Measurements from ENCODE around the gene C6orf132. TPM values are rescaled to one million over a fixed set of nuclear protein-coding genes. Genes with fewer than 3 reads are reported as not detected.

The C6orf132 gene
- total RNA-seq, 1 donor from 2014 or later: not detected

DNA sequence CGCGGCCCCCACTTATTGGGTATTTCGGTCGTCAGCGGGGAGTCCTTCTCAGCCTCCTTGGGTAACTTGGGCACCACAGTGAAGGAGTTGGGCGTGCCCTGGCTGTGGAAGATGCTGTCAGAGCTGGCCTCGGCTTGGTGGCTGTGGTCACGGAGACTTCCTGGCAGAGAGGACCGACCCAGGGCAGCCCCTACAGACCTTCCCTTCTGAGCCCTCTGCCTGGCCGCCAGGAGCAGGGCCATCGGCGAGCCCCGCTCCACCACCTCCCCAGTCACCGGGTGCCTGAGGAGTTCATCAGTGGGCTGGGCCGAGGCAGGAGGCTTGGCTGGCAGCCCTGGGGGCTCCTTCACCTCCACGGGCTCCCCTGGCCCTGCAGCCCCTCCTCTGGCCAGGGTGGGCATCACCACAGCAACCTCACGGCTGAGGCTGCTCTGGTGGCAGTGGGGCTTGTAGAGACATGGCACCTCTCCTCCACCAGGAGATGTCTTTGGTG, 37.2 kb downstream of the C6orf132 start:
- DNase-seq (ENCODE audit: low read depth, low spot score): no peak

DNA sequence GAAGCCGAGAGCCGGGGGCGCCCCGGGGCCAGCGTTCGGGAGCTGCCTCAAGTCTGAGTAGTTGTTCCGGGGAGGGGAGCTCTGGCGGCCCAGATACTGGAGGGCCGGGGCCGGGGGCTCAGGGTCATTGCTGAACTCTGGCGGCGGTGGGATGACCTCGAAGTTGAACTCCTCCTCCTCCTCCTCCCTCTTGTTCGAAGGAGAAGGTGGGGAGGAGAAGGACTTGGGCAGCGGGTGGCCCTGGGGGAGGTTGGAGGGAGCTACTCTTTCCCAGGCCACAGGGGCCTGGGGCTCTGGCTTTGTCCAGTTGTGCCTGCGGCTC, 37.7 kb downstream of the C6orf132 start:
- no peak for DNase-seq (ENCODE audit: low read depth, low spot score)

DNA sequence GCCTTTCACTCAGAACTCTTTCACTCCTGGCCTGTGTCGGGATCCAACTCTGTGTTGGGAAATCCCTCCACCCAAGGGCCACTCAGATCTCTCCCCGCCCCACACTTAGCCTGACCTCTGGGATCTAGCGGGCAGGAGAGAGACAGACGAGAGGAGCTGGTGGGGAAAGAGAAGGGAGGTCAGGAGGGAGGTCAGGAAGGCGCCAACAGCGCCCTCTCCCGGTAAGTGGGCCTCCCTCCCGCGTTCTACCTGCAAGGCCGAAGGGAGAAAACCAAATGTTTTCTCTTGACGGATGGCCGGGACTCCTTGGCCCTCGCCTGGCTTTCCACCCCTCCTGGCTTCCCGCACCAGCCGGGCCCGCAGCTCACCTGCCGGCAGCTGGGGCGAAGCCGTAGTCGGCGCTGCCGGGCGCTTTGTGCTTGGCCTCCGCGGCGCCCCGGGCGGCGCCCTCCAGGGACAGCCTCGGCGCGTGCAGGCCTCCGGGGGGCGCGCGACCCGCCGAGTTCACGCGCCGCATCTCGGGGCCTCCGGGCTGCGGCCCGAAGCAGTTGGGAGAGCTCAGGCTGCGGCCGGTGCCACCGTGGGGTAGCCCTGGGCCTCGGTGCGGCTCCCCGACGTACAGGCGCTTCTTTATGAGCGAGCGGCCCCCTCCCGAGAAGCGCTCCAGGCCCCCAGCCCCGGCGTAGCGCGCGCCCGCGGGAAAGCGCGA, 38.2 kb downstream of the C6orf132 start:
- DNase-seq (ENCODE audit: low read depth, low spot score): no peak

DNA sequence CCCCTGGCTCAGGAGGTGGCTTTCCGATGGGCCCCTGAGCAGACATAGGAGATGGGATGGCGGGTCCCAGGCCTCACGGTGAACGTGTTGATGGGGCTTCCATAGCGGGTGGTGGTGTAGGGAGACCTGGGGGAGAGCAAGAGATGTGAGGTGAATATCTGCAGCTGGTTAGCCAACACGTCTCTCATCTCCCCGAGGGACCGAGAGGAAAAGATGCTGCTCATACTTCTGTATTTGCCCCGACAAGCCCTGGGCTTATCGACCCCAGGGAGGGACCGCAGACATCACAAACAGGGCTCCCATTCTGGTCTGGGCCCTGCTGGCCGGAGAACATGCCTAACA, 38.7 kb downstream of the C6orf132 start:
- no peak for DNase-seq (ENCODE audit: low read depth, low spot score)

DNA sequence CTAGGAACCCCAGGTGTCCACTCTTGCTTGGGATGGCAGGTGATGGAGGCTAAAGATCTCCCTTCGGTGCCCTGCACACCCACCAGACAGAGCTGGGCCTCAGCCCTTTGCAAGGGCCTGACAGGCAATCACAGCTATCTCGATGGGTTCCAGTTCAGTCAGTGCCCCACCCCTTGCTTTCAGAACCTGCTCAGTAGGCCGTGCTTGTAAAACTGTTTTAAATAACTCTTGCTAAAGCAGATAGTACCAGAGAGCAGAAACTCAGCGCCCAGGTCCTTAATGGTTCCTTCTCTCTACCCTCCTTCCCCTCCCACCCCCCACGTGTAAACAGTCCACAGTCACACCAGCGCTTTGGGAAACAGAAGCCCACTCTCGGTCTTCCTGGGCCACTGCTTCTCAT, 39.2 kb downstream of the C6orf132 start:
- no peak for DNase-seq (ENCODE audit: low read depth, low spot score)

DNA sequence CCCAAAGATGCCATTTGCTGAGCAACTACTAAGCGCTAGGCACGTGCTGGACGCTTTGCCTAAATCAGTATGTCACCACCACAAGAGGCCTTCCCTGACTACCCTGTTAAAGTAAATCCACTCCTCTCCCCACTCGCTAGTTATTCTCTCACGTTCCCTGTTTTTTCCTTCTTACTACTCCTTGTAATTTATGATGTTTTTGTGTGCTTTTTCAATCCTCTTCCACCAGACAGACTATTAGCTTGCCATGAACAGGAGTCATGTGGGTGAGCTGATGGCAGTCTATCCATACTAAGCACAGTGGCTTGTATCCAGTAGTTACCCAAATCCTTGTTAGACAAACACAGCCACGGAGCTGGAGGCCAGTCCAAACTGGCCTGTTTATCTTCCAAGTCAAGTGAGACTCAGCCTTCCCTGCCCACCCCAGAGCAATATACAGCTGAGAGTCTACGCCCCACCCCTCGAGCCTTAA, 41.2 kb downstream of the C6orf132 start:
- no peak for DNase-seq (ENCODE audit: low read depth, low spot score)

DNA sequence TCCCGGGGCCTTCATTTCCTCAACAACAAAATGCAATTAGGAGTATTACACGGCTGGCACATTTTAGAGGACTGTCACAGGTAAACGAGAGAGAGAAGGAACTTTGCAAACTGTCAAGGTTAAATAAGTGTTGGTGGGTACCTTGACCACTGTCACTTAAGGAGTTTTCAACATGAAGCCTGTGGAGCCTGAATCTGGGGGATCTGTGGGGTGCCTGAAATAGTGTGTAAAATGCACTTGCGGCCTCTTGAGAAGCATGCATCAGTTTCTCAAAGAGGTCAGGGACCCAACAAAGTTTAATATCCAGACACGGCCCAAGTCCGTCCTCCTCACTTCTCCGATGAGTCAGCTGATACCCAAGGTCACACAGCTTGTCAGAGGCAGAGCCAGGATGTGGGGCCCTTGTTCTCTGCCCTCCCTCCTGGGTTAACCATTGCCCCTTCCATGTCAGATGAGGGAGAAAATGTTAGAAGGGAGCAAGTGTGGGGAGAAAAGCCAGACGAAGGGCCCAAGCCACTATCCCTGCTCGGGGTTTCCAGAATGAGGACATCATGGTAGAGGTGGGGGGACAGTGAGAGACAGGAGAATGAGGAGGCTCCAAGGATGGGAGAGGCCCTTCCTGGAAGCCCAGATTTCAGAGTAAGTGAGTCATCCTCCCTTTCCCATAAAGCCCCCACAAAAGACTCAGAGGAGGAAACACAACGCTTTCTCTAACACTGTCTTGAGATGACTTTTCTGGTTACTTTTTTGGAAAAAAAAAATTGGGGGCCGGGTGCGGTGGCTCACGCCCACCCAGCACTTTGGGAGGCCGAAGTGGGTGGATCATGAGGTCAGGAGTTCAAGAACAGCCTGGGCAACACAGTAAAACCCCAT, 42.2 kb downstream of the C6orf132 start:
- no peak for DNase-seq (ENCODE audit: low read depth, low spot score)

DNA sequence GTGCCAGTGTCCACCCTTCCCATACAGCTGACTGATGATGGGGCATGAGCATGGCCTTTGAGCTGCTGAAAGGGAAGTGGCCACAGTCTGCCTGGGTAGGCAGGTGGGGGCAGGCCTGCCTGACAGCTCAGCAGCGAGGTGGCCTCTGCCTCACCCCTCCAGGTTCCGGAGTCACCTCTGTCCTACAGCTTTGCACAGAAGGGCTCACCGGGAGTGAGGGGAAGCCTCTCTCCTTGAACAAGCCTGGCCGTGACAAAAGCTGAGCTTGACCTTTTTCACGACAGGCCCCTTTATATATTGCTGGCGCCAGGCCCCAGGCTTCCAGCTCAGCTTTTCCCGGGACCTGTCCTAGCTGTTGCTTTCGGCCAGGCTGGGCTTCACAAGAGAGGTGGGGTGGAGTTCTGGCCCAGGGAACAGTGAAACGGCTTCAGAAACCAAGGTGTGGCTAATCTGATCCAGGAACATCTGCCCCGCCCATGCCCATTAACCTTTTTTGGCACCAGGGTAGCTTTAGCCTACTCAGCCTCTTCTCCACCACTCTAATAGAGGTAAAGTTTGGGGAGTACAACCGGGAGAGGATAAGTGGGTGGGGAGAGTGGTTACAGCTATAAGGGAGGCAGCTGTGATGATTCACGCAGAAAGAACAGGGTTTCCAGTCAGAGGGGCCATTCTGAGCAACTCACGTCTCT, 42.9 kb downstream of the C6orf132 start:
- DNase-seq (ENCODE audit: low read depth, low spot score): no peak

DNA sequence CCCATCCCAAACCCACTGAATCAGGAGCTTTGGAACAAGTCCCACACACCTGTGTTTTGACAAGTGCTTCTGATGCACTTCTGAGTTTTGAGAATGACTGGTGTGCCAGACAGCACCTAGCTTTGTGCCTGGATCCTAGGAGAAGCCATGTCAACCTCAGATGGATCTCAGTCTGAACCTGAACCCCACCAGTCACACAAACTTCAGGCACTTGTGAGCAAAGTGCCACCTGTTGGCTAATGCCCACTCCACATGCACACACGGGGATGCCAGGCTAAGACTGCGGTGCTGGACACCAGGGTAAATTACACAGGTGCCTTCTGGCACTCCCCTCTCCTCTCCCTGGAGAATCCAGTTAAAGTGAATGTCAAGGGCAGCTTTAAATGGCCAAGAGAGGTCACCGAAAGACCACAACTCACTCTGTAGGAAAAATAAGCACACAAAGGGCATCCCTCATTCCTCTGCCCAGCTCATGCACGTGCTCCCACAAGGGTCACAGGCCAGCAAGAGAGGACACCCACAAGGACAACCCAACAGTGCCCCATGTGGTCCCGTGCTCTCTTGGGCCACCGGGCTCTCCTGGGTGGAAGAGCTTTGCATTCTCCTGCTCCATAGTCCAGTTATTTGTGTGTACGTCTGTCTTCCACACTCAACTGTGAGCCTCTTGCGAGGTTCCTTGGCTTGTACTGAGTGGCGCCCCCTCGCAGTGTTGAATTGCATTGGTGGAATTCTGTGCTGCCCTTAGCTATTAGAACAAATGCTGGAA, 46.5 kb downstream of the C6orf132 start:
- DNase-seq (ENCODE audit: low read depth, low spot score): no peak

DNA sequence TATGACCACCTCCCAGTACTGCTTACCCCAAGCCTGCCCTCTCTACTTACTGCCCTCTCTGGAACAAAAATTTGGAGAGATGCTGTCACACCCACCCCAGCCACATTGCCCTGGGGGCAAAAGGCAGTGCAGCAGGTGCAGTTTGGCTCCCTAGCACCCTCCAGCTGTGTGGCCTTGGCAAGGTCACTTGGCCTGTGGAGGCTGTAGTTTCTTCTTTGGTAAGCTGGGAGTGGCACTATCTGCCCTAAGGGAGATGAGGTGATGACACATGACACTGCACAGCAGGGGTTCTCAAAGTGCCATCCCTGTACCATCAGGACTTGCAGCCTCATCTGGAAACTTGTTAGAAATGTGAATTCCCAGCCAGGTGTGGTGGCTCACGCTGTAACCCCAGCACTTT, 47.3 kb downstream of the C6orf132 start:
- no peak for DNase-seq (ENCODE audit: low read depth, low spot score)

DNA sequence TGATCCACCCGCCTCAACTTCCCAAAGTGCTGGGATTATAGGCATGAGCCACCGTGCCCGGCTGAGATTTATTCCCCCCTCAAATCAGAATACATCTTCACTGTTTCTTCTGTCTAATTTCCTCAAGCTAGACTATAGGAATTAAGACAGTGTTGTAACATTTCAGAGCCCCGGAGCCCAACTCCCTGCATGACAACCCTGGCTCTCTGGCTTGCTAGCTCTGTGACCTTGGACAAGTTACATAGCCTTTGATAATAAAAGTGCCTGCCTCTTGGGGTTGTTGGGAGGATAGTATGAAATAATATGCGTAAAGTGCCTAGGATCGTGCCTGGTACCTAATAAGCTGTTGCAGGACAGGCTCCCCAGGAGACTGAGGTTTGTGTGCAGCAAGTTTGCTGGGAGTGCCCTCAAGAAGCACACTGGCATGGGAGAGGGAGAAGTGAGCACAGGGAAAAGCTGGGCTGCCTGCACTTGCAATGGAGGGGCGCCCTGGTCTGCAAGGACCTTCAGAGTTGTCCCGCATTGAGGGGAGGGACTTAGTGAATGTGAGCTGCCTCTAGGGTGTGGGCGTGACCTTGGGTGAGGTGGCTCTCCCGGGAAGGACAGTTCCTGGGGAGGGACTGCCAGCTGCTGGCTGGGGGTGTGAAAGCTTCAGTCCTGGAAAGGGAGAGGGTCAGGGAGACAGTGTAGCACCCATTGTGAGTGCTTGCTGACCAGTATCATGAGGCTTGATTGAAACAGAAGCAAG, 48.7 kb downstream of the C6orf132 start:
- no peak for DNase-seq (ENCODE audit: low read depth, low spot score)

DNA sequence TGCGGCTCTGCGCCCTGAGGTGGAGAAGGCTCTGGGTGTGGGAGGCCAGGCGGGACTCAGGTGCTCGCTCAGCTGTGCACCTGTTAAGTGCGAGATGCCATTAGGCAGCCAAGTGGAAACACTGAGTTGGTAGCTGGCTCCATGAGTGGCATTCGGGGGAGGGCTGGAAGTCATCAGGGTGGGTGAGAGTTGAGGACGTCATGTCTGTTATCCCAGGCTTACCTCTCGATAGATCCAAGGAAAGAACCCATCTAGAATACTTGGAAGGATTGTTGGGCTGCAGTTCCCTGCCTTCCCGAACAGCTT, 50.7 kb downstream of the C6orf132 start:
- DNase-seq (ENCODE audit: low read depth, low spot score): no peak

DNA sequence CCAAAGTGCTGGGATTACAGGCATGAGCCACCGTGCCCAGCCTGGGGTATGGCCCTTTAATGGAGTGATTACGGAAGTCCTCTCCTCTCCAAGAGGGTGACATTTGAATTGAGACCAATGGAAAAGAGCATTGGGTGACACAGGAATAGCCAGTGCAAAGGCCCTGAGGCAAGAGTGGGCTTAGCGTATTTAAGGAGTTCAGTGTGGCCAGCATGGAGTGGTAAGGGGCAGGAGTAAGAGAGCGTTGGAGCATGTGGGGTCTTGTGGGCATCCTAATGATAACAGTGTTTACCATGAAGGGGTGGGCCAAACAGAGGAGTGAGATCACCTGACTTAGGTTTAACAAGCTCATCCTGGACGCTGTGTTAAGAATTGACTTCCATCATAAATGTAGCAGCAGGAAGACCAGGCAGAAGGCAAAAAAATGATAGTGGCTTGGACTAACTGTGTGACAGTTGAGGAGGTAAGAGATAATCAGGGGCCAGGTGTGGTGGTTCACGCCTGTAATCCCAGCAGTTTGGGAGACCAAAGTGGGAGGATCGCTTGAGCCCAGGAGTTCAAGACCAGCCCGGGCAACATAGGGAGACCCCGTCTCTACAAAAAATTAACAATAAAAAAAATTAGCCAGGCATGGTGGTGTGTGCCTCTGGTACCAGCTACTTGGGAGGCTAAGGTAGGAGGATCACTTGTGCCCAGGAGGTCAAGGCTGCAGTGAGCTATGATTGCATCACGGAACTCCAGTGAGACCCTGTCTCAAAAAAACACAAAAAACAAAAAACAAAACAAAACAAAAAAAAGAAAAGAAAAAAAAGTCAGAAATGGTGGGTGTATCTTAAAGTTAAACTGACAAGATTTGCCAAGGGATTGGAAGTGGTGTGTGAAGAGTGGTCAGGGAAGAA, 51.4 kb downstream of the C6orf132 start:
- no peak for DNase-seq (ENCODE audit: low read depth, low spot score)

DNA sequence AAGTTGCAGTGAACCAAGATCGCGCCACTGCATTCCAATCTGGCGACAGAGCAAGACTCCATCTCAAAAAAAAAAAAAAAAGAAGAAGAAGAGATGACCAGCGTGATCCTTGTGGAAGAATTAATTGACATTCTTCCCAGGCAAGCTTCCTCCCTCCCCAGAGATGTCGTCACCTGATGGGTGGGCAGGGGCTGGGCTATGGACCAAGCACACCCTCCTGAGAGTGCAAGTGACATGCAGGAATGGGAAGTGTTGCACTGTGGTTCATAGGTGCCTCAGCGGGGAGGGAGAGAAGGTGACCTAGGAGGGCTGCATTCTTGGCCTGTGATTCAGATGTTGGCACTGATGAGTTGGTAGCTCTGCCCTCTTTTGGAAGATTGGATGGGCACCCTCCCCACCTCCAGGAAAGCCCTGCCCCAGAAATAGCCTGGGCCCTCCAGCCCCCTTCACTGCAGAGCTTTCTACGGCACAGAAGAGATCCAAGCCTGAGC, 54.3 kb downstream of the C6orf132 start:
- no peak for DNase-seq (ENCODE audit: low read depth, low spot score)

DNA sequence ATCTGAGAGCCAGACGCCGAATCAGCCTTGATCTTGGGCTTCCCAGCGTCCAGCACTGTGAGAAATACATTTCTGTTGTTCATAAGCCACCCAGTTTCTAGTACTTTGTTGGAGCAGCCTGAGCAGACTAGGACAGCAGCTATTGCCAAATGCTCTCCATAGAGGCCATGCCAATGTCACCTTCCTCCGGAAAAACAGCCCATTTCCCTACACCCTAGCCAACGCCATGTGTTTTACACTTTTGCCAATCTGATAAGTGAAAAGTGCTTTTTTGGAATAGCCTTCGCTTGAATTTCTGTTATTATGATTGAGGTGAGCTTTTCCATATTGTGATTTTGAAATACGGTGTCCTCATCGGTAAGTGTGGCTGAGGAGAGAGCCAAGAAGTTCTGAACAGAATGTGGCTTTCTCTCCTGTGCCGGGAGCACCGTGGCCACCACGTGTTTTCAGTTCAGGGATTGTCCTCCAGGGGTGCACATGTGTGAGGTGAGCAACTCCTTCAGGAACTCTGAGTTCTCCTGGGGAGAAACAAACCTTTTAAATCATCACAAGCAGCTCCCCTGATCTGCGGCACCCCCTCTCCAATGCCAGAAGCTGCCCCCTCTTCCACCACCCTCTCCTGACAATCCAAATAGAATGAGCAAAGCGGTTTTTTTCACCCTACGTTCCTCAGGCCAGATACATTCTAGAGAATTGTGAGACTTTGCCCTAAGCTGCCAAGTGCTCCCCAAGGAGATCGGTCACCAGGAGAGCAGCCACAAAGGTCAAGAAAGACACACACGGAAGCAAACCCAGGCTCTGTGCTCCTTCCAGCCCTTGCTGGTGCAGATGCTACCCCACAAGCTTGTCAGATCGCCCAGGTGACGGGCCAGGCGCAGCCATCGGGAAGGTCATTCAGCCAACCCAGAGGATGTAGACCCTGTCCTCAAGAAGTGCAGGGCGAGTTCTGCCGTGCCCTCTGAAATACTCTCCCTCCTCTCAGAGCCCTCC, 56.1 kb downstream of the C6orf132 start:
- no peak for DNase-seq (ENCODE audit: low read depth, low spot score)

DNA sequence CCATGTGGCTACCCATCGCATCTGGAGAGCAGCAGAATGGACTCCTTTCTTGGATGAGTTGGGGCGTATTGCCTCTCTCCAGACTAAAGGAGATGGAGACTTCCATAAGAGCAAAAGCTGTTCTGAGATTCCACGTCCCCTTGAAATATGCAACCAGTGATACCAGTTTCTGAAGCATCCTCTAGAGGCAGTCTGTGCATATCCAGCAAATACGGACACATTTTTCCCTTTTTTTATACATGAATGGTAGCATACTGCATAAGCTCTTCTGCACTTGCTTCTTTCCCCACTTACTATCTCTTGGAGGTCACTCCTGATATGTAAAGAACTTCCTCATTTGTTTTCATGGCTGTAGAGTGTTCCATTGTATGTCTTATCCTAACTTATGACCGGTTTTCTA, 57.5 kb downstream of the C6orf132 start:
- no peak for DNase-seq (ENCODE audit: low read depth, low spot score)

DNA sequence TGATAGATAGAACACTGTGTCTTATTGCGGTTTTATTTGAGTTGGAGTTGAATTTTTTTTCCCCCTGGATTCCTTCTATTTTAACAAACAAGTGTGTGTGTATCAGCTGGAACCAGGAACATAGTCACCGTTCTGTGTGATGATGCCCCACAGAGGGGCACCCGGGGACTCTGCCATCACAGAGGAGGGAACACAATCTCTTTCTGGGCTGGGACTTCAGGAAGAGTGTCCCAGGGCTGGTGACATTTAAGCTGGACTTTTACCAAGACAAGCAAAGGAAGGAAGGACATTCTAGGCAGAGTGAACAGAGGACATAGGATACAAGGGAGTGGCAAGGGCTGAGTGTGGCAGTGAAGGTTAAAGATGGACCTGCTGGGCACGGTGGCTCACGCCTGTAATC, 58.9 kb downstream of the C6orf132 start:
- no peak for DNase-seq (ENCODE audit: low read depth, low spot score)

DNA sequence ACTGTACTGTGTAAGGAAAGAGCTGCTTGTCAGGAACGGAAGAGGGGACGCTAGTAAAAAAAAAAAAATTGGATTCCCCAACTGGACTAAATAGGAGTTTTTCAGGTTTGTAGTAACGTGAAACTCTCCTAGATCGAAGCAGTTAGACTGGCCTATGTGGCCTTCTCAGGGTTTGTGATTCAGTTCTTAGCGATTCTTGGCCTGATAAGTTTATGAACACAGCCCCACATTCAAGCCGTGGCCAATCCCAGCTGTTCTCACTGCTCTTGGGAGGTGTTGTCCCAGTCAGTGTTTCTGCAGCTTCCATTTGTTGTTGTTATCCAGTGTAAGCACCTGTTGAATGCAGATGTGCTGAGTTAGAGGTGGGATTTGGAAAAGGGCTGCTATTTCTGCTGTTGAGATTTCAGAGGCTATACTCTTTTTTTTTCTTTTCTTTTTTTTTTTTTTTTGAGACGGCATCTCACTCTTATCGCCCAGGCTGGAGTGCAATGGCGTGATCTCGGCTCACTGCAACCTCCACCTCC, 62.4 kb downstream of the C6orf132 start:
- no peak for DNase-seq (ENCODE audit: low read depth, low spot score)
